NCI-H1417 treated with DMSO at 0.1 percent for 48 hours (cell line): ENCODE measurements around the gene C9orf43.
"Not testable (repeated sequence)": the region's sequence is repeated elsewhere in the genome, so short reads cannot be mapped to it uniquely, and the experiment has no call there.

ENCODE experiments used
- DNase-seq: peaks from one replicate; lab custom pipeline; 2025; lab: John Stamatoyannopoulos, UW

Gene C9orf43, protein sequence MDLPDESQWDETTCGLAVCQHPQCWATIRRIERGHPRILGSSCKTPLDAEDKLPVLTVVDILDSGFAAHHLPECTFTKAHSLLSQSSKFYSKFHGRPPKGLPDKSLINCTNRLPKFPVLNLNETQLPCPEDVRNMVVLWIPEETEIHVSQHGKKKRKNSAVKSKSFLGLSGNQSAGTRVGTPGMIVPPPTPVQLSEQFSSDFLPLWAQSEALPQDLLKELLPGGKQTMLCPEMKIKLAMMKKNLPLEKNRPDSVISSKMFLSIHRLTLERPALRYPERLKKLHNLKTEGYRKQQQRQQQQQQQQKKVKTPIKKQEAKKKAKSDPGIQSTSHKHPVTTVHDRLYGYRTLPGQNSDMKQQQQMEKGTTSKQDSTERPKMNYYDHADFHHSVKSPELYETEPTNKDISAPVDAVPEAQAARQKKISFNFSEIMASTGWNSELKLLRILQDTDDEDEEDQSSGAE

GRCh38 chr9:113410207-113410864 is at the start of gene C9orf43, which contains the start of gene POLE3:
Gene C9orf43 (plus strand): TSS chr9:113410747. CDS start chr9:113413494, 2,747 bp downstream.
Gene POLE3 (minus strand): TSS chr9:113410675. CDS start chr9:113410293, 382 bp downstream.
- DNase-seq, result peak; percentile 82

DNA sequence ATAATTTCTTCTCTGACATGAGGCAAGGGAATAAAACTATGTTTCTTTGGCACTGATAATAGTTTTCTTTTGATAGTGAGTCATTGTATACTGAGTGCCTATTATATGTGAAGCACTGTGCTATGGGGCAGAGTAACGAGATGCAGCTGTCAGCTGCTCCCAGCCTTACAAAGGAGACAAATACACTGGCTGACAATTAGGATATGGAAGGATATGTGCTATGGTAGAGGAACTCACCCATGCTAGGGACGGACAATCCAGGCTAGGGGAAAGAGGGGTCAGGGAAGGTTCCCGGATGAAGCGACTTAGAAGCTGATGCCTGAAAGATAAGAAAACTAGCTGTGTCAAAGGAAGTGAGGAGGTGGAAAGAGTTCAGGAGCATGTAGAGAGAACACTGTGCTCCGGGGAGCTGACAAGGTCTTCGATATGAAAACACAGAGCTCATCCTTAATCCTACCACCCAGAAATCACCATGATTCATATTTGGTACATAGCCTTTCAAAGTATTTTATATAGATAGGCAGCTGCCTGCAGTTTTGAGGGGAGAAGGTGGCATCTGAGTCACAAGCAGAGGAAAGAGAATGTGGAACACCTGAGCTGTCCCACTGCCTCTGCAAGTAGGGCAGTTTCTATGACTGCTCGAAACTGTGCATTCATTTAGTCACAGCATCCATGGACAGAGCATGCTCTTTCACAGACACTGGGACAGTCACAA is 49.1 kb upstream of the C9orf43 start:
- no peak for DNase-seq

DNA sequence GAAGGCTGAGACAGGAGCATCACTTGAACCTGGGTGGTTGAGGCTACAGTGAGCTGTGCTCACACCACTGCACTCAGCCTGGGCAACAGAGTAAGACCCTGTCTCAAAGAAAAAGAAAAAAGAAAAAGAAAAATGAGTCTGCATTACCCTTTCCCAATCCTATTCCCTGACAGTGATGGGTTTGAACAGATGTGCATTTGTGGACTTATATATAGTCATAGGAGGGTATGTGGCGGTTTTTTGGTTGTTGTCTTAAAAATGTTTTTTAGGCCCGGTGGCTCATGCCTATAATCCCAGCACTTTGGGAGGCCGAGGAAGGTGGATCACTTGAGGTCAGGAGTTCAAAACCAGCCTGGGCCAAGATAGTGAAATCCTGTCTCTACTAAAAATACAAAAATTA is 47.2 kb upstream of the C9orf43 start:
- DNase-seq, result no peak

DNA sequence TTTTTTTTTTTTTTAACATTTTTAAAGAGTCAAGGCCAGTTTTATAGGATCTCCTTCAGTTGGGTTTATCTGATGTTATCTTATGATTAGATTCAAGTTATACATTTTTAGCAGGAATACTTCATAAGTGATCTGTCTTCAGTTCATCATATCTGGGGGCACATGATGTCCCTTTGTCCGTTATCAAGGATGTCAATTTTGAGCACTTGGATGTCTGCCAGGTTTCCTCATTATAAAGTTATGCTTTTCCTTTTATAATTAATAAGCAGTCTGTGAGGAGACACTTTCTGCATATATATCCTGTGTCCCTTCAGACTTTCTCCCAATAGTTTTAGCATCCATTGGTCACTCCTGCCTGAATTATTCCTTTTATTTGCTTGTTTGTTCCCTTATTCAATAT is 45.6 kb upstream of the C9orf43 start:
- DNase-seq, result no peak

- DNase-seq, result not testable (repeated sequence)
Observed at GRCh38 chr9:113365652-113366051, 44.9 kb upstream of the C9orf43 start.

- DNase-seq, result no peak
Observed at GRCh38 chr9:113368348-113368981, 42.1 kb upstream of the C9orf43 start.

DNA sequence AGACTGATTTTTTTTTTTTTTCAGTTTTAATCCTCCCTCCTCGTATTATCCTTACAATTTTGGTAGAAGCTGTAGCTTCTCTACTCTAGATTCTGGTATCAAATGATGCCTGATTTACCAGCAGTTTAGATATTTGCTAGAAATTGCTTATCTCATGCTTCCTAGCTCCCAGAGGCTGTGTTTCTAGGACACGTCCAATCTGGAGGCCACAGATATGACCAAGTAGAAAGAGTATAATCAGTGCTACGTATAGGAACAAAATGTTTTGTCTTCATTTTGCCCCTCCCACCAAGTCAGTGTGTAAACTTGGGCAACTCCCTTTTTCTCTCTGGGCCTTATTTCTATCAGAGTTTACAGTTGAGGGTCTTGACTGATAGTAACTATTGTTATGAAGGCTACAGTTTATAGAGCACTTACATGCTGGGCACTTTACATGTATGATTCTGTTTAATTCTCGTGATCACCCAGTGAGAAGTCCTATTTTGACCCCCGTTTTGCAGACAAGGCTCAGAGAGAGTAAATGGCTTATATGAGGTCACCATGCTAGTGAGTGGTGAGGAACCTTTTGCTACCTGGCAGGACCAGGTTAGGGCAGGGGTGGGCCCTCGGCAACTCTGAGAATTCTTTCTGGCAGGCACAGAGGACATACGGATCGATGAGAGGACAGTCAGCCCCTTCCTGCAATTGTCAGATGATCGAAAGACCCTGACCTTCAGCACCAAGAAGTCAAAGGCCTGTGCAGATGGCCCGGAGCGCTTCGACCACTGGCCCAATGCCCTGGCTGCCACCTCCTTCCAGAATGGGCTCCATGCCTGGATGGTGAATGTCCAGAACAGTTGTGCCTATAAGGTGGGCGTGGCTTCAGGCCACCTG is 41.3 kb upstream of the C9orf43 start:
- DNase-seq, result no peak

DNA sequence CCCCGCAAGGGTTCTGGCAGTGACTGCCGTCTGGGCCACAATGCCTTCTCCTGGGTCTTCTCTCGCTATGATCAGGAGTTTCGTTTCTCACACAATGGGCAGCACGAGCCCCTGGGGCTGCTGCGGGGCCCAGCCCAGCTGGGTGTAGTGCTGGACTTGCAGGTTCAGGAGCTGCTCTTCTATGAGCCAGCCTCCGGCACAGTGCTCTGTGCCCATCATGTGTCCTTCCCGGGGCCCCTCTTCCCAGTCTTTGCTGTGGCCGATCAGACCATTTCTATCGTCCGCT is 40.7 kb upstream of the C9orf43 start:
- DNase-seq, result no peak

- no peak for DNase-seq
Observed at GRCh38 chr9:113370806-113371325, 39.7 kb upstream of the C9orf43 start.

DNA sequence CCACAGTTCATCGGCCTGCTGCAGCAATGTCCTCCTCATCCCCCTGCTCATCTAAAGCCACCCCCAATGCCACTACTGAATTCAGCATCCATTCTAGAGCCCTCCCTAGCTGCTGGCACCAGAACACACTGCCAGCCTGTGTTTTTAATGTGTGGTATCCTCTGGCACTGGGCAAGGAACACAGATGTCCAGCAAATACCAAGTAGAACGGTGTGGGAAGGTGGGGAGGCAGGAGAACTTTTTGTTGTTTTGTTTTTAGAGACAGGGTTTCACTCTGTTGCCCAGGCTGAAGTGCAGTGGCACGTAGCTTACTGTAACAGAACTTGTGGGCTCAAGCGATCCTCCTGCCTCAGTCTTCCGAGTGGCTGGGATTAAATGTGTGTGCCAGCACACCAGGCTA is 38.5 kb upstream of the C9orf43 start:
- DNase-seq, result no peak

DNA sequence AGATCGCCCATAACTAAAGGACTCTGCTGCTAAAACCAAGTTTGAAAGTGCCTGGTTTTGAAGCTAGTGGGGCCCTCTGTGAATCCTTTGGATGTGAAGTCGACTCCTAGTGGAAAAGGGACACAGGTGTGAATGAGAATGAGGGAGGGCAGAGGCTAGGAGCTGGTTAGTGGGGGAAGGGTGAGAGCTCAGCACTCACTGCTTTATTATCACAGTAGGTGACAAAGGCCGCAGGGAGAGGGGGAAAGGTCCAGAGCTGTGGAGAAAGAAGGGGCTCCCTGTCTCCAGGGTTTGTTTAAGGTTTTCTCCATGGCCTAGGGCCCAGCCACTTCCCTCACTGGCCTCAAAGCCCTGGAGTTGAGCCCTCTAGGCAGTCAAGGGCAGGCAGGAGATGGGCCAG is 37.3 kb upstream of the C9orf43 start:
- DNase-seq, result no peak

DNA sequence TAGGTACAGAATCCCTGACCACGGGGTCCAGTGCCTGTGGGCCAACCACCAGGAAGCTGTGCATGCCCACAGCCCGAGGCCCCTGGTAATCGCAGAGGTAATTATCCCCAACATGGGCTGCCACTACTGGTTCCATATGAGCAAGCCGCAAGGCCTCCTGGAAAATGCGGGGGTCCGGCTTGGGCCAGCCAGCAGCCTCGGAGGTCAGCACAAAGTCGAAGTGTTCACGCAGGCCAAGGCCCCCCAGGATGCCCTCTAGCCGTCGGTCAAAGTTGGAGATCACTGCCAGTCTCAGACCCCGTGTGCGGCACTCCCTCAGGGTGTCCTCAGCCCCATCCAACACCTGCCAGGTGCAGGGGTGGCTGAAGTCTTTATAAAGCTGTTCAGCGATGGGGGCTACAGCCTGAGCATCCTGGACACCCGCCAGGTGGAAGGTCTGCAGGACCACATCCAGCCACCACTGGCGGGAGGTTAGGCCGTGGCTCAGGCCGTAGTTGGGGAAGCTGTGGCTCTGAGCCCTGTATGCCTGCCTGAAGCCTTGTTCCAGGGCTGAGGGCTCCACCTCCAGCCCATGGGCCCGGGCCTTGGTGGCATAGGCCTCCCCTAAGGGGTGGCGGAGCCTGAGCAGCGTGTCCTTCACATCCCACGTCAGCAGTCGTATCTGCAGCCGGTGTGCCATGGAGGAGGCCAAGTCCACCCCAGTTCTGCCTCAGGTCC is 36.7 kb upstream of the C9orf43 start:
- no peak for DNase-seq

DNA sequence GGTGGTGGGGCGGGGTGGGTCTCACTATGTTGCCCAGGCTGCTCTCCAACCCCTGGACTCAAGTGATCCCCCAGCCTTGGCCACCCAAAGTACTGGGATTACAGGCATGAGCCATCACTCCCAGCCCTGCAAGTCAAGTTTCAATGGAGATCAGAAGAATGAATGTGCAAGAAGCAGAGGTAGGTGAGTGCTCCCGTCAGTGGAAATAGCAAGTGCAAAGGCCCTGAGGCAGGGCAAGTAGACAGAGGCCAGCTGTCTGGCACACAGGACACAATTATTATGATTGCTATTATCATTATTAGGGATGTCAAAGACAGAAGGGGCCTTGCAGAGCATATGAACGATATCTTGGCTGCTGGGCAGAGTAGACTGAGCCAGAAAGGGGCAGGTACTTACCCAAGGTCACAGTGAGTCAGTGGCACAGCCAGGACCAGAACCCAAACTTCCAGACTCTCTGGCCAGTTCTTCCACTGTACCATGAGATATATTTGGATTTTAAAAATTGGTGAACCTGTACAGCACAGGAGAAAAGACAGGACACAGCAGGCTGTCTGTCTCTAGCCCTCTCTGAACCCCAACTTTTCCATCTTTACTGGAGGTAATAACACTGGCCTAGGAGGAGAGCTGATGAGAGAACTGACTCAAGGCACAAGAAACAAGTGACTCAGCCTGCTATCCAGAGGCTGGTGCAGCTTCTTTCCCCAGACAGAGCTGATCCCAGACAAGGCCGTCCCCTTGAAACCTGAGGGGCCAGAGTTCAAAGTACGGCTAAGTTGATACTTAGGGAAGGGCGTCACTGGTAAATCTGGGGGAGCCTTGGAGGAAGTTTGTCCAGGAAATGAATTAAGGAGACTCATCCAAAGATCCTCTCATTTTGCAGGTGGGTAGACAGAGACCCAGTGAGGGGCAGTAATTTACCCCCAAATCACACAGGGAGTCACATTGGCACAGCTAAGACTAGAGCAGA is 35.2 kb upstream of the C9orf43 start:
- DNase-seq, result no peak

- peak; percentile 11 for DNase-seq
Observed at GRCh38 chr9:113376634-113377567, 33.6 kb upstream of the C9orf43 start, which contains the start of gene HDHD3. Gene HDHD3 (minus strand): TSS chr9:113376986. CDS start chr9:113374354, 2,632 bp downstream.

DNA sequence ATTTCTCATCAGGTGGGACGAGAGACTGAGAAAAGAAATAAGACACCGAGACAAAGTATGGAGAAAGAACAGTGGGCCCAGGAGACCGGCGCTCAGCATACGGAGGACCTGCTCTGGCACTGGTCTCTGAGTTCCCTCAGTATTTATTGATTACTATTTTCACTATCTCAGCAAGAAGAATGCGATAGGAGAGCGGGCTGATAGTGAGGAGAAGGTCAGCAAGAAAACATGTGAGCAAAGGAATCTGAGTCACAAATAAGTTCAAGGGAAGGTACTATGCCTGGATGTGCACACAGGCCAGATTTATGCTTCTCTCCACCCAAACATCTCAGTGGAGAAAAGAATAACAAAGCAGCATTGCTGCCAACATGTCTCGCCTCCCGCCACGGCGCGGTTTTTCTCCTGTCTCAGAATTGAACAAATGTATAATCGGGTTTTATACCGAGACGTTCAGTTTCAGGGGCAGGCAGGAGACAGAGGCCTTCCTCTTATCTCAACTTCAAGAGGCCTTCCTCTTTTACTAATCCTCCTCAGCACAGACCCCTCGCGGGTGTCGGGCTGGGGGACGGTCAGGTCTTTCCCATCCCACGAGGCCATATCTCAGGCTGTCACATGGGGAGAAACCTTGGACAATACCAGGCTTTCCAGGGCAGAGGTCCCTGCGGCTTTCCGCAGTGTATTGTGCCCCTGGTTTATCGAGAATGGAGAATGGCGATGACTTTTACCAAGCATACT is 31.3 kb upstream of the C9orf43 start:
- DNase-seq, result not testable (repeated sequence)

DNA sequence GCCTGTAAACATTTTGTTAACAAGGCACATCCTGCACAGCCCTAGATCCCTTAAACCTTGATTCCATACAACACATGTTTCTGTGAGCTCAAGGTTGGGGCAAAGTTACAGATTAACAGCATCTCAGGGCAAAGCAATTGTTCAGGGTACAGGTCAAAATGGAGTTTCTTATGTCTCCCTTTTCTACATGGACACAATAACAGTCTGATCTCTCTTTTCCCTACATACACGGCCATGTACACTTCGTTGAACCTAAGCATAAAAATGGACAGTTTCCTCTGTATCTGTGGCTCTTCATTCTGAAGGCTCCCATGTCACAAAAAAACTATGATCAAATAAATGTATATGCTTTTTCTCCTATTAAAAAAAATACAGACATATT is 30.7 kb upstream of the C9orf43 start:
- not testable (repeated sequence) for DNase-seq

GRCh38 chr9:113380869-113381378 is 29.6 kb upstream of the C9orf43 start:
- no peak for DNase-seq
